ENCODE results near the gene UBL3. TPM values are rescaled to one million over a fixed set of nuclear protein-coding genes. Genes with fewer than 3 reads are reported as not detected.

The UBL3 gene
- total RNA-seq, 4 donors from 2014 or later, result 52.9 to 78.2 (median 58.9) TPM

DNA sequence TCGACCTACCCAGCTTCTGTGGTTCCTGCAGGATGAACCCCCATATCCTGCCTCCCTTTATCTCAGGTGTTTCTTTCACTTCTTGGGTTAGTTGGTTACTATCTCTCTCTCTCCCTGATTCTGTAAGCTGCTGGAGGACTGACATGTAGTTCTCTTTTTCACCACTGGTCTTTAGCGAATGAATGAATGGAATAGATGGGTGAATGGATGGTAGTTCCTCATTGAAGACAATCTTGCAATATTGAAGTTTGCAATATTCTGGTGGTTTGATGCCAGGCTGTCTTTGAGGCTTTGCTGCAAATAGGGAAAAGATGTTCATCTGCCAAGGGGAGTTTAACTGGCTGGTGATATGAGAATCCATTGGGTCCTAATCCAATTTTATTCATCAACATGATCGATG is 120.2 kb downstream of the UBL3 start:
- TF ChIP-seq POLR2A (IDR thresholded peaks at IDR 0.05), result no peak
- TF ChIP-seq, protein P1, sequence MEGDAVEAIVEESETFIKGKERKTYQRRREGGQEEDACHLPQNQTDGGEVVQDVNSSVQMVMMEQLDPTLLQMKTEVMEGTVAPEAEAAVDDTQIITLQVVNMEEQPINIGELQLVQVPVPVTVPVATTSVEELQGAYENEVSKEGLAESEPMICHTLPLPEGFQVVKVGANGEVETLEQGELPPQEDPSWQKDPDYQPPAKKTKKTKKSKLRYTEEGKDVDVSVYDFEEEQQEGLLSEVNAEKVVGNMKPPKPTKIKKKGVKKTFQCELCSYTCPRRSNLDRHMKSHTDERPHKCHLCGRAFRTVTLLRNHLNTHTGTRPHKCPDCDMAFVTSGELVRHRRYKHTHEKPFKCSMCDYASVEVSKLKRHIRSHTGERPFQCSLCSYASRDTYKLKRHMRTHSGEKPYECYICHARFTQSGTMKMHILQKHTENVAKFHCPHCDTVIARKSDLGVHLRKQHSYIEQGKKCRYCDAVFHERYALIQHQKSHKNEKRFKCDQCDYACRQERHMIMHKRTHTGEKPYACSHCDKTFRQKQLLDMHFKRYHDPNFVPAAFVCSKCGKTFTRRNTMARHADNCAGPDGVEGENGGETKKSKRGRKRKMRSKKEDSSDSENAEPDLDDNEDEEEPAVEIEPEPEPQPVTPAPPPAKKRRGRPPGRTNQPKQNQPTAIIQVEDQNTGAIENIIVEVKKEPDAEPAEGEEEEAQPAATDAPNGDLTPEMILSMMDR (IDR thresholded peaks at IDR 0.05), result no peak
- 58 to 68% methylated on average over 3 of the region's 3 CpGs for WGBS, 2 donors
- intact Hi-C loops (cut with DNase I; ENCODE audit: low total_unique reads), result no loop called here
- H3K4me3 ChIP-seq (ENCODE audit: low read depth, poor library complexity, severe bottlenecking), result no peak overlapping the region
- DNase-seq (ENCODE audit: low spot score in 2 of 2), result no peak

GRCh38 chr13:29722415-29722814 is 128.0 kb downstream of the UBL3 start:
- DNase-seq (ENCODE audit: low spot score in 2 of 2), result no peak
- H3K4me3 ChIP-seq (ENCODE audit: low read depth, poor library complexity, severe bottlenecking), result no peak overlapping the region
- TF ChIP-seq POLR2A (IDR thresholded peaks at IDR 0.05), result no peak
- TF ChIP-seq, protein P1 (IDR thresholded peaks at IDR 0.05), result no peak
- intact Hi-C loops (cut with DNase I; ENCODE audit: low total_unique reads), result no loop called here
- 84 to 92% methylated on average over 6 of the region's 6 CpGs for WGBS, 2 donors

DNA sequence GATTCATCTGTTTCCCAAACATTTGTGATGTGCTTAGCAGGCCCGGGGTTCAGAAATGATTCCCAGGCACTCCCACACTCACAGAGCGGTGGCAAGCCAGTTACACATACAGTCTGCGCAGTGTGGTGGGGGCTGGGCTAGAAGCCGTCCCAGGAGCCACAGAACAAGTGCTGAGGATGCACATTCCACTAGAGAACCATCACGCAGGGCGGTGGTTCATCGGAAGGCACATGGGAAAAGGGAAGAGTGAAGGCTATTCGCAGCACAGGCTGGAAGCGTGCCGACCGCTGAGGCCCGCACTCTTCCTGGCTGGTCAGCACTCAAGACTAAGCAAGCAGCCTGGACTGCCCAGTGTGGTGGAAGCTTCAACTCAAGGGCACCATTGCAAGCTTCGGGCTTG is 128.7 kb downstream of the UBL3 start:
- WGBS, 2 donors, result 88 to 92% methylated on average over 13 of the region's 13 CpGs
- TF ChIP-seq POLR2A (IDR thresholded peaks at IDR 0.05), result no peak
- intact Hi-C loops (cut with DNase I; ENCODE audit: low total_unique reads), result no loop called here
- H3K4me3 ChIP-seq (ENCODE audit: low read depth, poor library complexity, severe bottlenecking), result no peak overlapping the region
- no peak for DNase-seq (ENCODE audit: low spot score in 2 of 2)

- intact Hi-C loops (cut with DNase I; ENCODE audit: low total_unique reads), result no loop called here
- no peak overlapping the region for H3K4me3 ChIP-seq (ENCODE audit: low read depth, poor library complexity, severe bottlenecking)
- TF ChIP-seq POLR2A (IDR thresholded peaks at IDR 0.05), result no peak
- TF ChIP-seq, protein P1 (IDR thresholded peaks at IDR 0.05), result no peak
- WGBS, 2 donors, result 72 to 73% methylated on average over 1 of the region's 1 CpG
- DNase-seq (ENCODE audit: low spot score in 2 of 2), result no peak
These were observed 131.7 kb downstream of the UBL3 start for GRCh38 chr13:29718694-29719093.

- no peak overlapping the region for H3K4me3 ChIP-seq (ENCODE audit: low read depth, poor library complexity, severe bottlenecking)
- 85 to 92% methylated on average over 3 of the region's 3 CpGs for WGBS, 2 donors
- TF ChIP-seq, protein P1 (IDR thresholded peaks at IDR 0.05), result no peak
- no peak for TF ChIP-seq POLR2A (IDR thresholded peaks at IDR 0.05)
- no peak for DNase-seq (ENCODE audit: low spot score in 2 of 2)
- intact Hi-C loops (cut with DNase I; ENCODE audit: low total_unique reads), result no loop called here
These were observed 133.9 kb downstream of the UBL3 start for GRCh38 chr13:29716493-29716892.
